K562 (cell line): ENCODE results near the gene TMEM120A. TPM values are rescaled to one million over a fixed set of nuclear protein-coding genes. Genes with fewer than 3 reads are reported as not detected.

Experiments used
- CBFB ChIP-seq: sonication (generic); formaldehyde crosslinking; IDR thresholded peaks from 2 replicates; pipeline ENCODE4 v1.4.0; 2020; ENCODE audit warnings: mild to moderate bottlenecking, missing genetic modification reagents
- CBX3 ChIP-seq, 2 experiments: IDR thresholded peaks; 1 replicate in 1 of 2; 2 replicates in 1 of 2; pipeline ENCODE4 v1.6.1; 2012; ENCODE audit warnings: inconsistent platforms in 2 of 2, low read length in 2 of 2, borderline replicate concordance in 1 of 2, control low read depth in 1 of 2
- CBX8 ChIP-seq: fragments of 200-600 bp; sonication (generic); IDR thresholded peaks from 2 replicates; pipeline ENCODE4 v1.6.1; 2012; ENCODE audit warnings: borderline replicate concordance, mixed run types, low read depth, mild to moderate bottlenecking, moderate library complexity, mixed read lengths, low read length, control low read depth, inconsistent platforms; ENCODE audit not compliant: poor library complexity, severe bottlenecking; ENCODE audit errors: extremely low read depth
- CCAR2 ChIP-seq: fragments of 200-400 bp; formaldehyde crosslinking; IDR thresholded peaks from 2 replicates; pipeline ENCODE4 v1.6.1; 2017; ENCODE audit warnings: mild to moderate bottlenecking, low read depth, low read length
- ELF1 ChIP-seq: fragments of 200-800 bp; sonication (Bioruptor generic); IDR thresholded peaks from 2 replicates; pipeline ENCODE4 v1.6.1; 2016; ENCODE audit warnings: missing genetic modification characterization, missing compliant biosample characterization
- HOMEZ ChIP-seq: fragments of 250-450 bp; sonication (Bioruptor Pico); IDR thresholded peaks from 2 replicates; pipeline ENCODE4 v1.4.0; 2020; ENCODE audit warnings: mild to moderate bottlenecking, moderate library complexity
- RFX1 ChIP-seq: fragments of 450-650 bp; IDR thresholded peaks from 2 replicates; pipeline ENCODE4 v1.6.1; 2016; ENCODE audit warnings: mild to moderate bottlenecking, moderate library complexity
- SP1 ChIP-seq: sonication (generic); formaldehyde crosslinking; IDR thresholded peaks from 2 replicates; pipeline ENCODE4 v1.8.1; 2022; ENCODE audit warnings: mild to moderate bottlenecking, missing genetic modification reagents
- ZC3H4 ChIP-seq: sonication (generic); formaldehyde crosslinking; IDR thresholded peaks from 2 replicates; pipeline ENCODE4 v1.9.0; 2021; ENCODE audit warnings: missing genetic modification reagents, borderline replicate concordance
- ZFX ChIP-seq: sonication (generic); formaldehyde crosslinking; IDR thresholded peaks from 2 replicates; pipeline ENCODE4 v1.8.0; 2022; ENCODE audit warnings: mild to moderate bottlenecking, missing genetic modification reagents, moderate library complexity
- polyA plus RNA-seq, 8 experiments: library from polyadenylated mRNA; depleted of rRNA in 4 of 8; stranded (reverse) in 5 of 8; unstranded in 3 of 8; fragments of >200 nt; fragmentation: Nextera tagmentation in 2 of 8; fragmentation: Illumina TruSeq in 1 of 8; extraction: Ambion mirVana in 2 of 8; extraction: Trizol in 1 of 8; gene quantifications; 2 replicates each; pipeline versions ENCODE4 v1.2.1 to v1.2.3, GENCODE V29; 2011 to 2014; ENCODE audit warnings: inconsistent platforms in 1 of 8, missing spikeins in 1 of 8
- total RNA-seq, 7 experiments: library from RNA; depleted of rRNA in 6 of 7; stranded (reverse); fragments of >200 nt in 6 of 7; fragmentation: Illumina TruSeq in 2 of 7; extraction: Trizol in 2 of 7; gene quantifications; 2 replicates each; pipeline versions ENCODE4 v1.2.1 to v1.2.3, GENCODE V29; 2011 to 2021; ENCODE audit warnings: low replicate concordance in 1 of 7
- TF ChIP-seq, protein P1 (sequence below): fragments of 450-650 bp; IDR thresholded peaks from 2 replicates; pipeline ENCODE4 v1.6.1; 2014; ENCODE audit warnings: low read depth, mild to moderate bottlenecking, moderate library complexity, borderline replicate concordance
- TF ChIP-seq, protein P2 (sequence below): fragments of 250-450 bp; sonication (Bioruptor Pico); IDR thresholded peaks from 2 replicates; pipeline ENCODE4 v1.5.0; 2020; ENCODE audit warnings: mild to moderate bottlenecking, borderline replicate concordance
- TF ChIP-seq, protein P3 (sequence below): fragments of 200-800 bp; sonication (Bioruptor generic); IDR thresholded peaks from 2 replicates; pipeline ENCODE4 v1.6.1; 2016; ENCODE audit warnings: missing genetic modification characterization, missing compliant biosample characterization
- TF ChIP-seq, protein P4 (sequence below): fragments of 200-800 bp; sonication (Bioruptor generic); IDR thresholded peaks from 2 replicates; pipeline ENCODE4 v1.6.1; 2017; ENCODE audit warnings: missing genetic modification characterization, missing compliant biosample characterization

TMEM120A gene
- total and polyA plus RNA-seq, 9 of the 15 experiments (the other 6 are each of a cell fraction or from before 2014, with no cell fraction given): 2.3 to 90.2 (median 22.9) TPM

- no peak for TF ChIP-seq ZC3H4 (CRISPR knock-in tag)
- TF ChIP-seq, protein P1, sequence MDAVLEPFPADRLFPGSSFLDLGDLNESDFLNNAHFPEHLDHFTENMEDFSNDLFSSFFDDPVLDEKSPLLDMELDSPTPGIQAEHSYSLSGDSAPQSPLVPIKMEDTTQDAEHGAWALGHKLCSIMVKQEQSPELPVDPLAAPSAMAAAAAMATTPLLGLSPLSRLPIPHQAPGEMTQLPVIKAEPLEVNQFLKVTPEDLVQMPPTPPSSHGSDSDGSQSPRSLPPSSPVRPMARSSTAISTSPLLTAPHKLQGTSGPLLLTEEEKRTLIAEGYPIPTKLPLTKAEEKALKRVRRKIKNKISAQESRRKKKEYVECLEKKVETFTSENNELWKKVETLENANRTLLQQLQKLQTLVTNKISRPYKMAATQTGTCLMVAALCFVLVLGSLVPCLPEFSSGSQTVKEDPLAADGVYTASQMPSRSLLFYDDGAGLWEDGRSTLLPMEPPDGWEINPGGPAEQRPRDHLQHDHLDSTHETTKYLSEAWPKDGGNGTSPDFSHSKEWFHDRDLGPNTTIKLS: no peak
- TF ChIP-seq CBX8: no peak
- TF ChIP-seq CBX3 (IDR thresholded peaks at IDR 0.05; ENCODE audit: borderline replicate concordance in 1 of 2, low read length in 2 of 2): no peak
- no peak for TF ChIP-seq CCAR2
- TF ChIP-seq, protein P2, sequence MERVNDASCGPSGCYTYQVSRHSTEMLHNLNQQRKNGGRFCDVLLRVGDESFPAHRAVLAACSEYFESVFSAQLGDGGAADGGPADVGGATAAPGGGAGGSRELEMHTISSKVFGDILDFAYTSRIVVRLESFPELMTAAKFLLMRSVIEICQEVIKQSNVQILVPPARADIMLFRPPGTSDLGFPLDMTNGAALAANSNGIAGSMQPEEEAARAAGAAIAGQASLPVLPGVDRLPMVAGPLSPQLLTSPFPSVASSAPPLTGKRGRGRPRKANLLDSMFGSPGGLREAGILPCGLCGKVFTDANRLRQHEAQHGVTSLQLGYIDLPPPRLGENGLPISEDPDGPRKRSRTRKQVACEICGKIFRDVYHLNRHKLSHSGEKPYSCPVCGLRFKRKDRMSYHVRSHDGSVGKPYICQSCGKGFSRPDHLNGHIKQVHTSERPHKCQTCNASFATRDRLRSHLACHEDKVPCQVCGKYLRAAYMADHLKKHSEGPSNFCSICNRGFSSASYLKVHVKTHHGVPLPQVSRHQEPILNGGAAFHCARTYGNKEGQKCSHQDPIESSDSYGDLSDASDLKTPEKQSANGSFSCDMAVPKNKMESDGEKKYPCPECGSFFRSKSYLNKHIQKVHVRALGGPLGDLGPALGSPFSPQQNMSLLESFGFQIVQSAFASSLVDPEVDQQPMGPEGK: peak; percentile 89; the same call in 1 of the 2 replicates
- TF ChIP-seq, protein P3, sequence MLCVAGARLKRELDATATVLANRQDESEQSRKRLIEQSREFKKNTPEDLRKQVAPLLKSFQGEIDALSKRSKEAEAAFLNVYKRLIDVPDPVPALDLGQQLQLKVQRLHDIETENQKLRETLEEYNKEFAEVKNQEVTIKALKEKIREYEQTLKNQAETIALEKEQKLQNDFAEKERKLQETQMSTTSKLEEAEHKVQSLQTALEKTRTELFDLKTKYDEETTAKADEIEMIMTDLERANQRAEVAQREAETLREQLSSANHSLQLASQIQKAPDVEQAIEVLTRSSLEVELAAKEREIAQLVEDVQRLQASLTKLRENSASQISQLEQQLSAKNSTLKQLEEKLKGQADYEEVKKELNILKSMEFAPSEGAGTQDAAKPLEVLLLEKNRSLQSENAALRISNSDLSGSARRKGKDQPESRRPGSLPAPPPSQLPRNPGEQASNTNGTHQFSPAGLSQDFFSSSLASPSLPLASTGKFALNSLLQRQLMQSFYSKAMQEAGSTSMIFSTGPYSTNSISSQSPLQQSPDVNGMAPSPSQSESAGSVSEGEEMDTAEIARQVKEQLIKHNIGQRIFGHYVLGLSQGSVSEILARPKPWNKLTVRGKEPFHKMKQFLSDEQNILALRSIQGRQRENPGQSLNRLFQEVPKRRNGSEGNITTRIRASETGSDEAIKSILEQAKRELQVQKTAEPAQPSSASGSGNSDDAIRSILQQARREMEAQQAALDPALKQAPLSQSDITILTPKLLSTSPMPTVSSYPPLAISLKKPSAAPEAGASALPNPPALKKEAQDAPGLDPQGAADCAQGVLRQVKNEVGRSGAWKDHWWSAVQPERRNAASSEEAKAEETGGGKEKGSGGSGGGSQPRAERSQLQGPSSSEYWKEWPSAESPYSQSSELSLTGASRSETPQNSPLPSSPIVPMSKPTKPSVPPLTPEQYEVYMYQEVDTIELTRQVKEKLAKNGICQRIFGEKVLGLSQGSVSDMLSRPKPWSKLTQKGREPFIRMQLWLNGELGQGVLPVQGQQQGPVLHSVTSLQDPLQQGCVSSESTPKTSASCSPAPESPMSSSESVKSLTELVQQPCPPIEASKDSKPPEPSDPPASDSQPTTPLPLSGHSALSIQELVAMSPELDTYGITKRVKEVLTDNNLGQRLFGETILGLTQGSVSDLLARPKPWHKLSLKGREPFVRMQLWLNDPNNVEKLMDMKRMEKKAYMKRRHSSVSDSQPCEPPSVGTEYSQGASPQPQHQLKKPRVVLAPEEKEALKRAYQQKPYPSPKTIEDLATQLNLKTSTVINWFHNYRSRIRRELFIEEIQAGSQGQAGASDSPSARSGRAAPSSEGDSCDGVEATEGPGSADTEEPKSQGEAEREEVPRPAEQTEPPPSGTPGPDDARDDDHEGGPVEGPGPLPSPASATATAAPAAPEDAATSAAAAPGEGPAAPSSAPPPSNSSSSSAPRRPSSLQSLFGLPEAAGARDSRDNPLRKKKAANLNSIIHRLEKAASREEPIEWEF (CRISPR knock-in tag): no peak
- TF ChIP-seq CBFB (CRISPR knock-in tag): no peak
- TF ChIP-seq RFX1: no peak
- peak; percentile 97 for TF ChIP-seq HOMEZ
- TF ChIP-seq, protein P4, sequence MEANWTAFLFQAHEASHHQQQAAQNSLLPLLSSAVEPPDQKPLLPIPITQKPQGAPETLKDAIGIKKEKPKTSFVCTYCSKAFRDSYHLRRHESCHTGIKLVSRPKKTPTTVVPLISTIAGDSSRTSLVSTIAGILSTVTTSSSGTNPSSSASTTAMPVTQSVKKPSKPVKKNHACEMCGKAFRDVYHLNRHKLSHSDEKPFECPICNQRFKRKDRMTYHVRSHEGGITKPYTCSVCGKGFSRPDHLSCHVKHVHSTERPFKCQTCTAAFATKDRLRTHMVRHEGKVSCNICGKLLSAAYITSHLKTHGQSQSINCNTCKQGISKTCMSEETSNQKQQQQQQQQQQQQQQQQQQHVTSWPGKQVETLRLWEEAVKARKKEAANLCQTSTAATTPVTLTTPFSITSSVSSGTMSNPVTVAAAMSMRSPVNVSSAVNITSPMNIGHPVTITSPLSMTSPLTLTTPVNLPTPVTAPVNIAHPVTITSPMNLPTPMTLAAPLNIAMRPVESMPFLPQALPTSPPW (CRISPR knock-in tag): no peak
- TF ChIP-seq ELF1 (tag): no peak
- TF ChIP-seq SP1 (CRISPR knock-in tag): no peak
- no peak for TF ChIP-seq ZFX (CRISPR knock-in tag)
Measured at GRCh38 chr7:76016191-76016947, 22.0 kb upstream of the TMEM120A start (continued).
